PC-3 (cell line): Measurements from ENCODE around the gene NHSL1. TPM values are rescaled to one million over a fixed set of nuclear protein-coding genes. Genes with fewer than 3 reads are reported as not detected.

Source experiments
- ATAC-seq: fragments of 200-7000 bp; cut with Tn5 transposase; 2 replicates; pipeline ENCODE4 v1.9.1; 2020; ENCODE audit warnings: mild to moderate bottlenecking, moderate library complexity
- BruUV-seq: library from RNA; stranded (reverse); fragments of 400-500 nt; replicated peaks from 2 replicates; lab custom pipeline; 2021; lab: Mats Ljungman, UMichigan
- CTCF ChIA-PET: fragments of 300-600 bp; sonication (Branson Sonifier 250); formaldehyde crosslinking; loops from one replicate; lab custom pipeline; 2022; ENCODE audit warnings: antibody characterized with exemption; lab: Charles Lee
- POLR2A ChIA-PET: fragments of 300-600 bp; sonication (Branson Sonifier 250); formaldehyde crosslinking; loops from one replicate; lab custom pipeline; 2022; ENCODE audit warnings: antibody characterized with exemption; ENCODE audit not compliant: unreplicated experiment; lab: Charles Lee
- DNase-seq: peaks from one replicate; pipeline ENCODE4 v3.0.0-alpha.2; 2015
- H2AFZ ChIP-seq: fragments of 300-600 bp; sonication (generic); 2 replicates; pipeline ENCODE4 v1.6.0; 2016; ENCODE audit warnings: antibody characterized with exemption, low read length
- H3F3A ChIP-seq: fragments of 300-600 bp; sonication (generic); one replicate; pipeline ENCODE4 v1.6.0; 2017; ENCODE audit warnings: antibody characterized with exemption, low read length, control low read depth, mild to moderate bottlenecking; ENCODE audit not compliant: unreplicated experiment
- H3K27ac ChIP-seq: fragments of 300-600 bp; sonication (generic); 2 replicates; pipeline ENCODE4 v1.5.1; 2016; ENCODE audit warnings: mild to moderate bottlenecking, low read length
- H3K27me3 ChIP-seq: fragments of 300-600 bp; sonication (generic); 2 replicates; pipeline ENCODE4 v1.6.1; 2016; ENCODE audit warnings: low read length, mixed read lengths
- H3K36me3 ChIP-seq: fragments of 300-600 bp; sonication (generic); 2 replicates; pipeline ENCODE4 v1.6.1; 2016; ENCODE audit warnings: low read depth, mixed run types, low read length, mixed read lengths
- H3K4me1 ChIP-seq: fragments of 300-600 bp; sonication (generic); 2 replicates; pipeline ENCODE4 v1.5.1; 2016; ENCODE audit warnings: low read length; ENCODE audit not compliant: insufficient read depth
- H3K4me2 ChIP-seq: fragments of 300-600 bp; sonication (generic); 2 replicates; pipeline ENCODE4 v1.6.0; 2016; ENCODE audit warnings: low read length
- H3K4me3 ChIP-seq: fragments of 300-600 bp; sonication (generic); 2 replicates; pipeline ENCODE4 v1.5.1; 2016; ENCODE audit warnings: mild to moderate bottlenecking, low read length, mixed read lengths
- H3K79me2 ChIP-seq: fragments of 300-600 bp; sonication (generic); 2 replicates; pipeline ENCODE4 v1.6.1; 2017; ENCODE audit warnings: low read length, mixed read lengths
- H3K9ac ChIP-seq: fragments of 300-600 bp; sonication (generic); 2 replicates; pipeline ENCODE4 v1.6.0; 2016; ENCODE audit warnings: mild to moderate bottlenecking, low read length
- H3K9me2 ChIP-seq: fragments of 300-600 bp; sonication (generic); replicated peaks from 2 replicates; pipeline ENCODE4 v1.6.1; 2016; ENCODE audit warnings: mixed run types, low read length, mixed read lengths
- H3K9me3 ChIP-seq: fragments of 300-600 bp; sonication (generic); 2 replicates; pipeline ENCODE4 v1.6.1; 2016; ENCODE audit warnings: low read length, mixed read lengths
- H4K20me1 ChIP-seq: fragments of 300-600 bp; sonication (generic); 2 replicates; pipeline ENCODE4 v1.6.1; 2016; ENCODE audit warnings: low read length, mixed read lengths
- EZH2 ChIP-seq: fragments of 300-600 bp; sonication (generic); IDR thresholded peaks from one replicate; pipeline ENCODE4 v1.6.1; 2017; ENCODE audit warnings: antibody characterized with exemption, mild to moderate bottlenecking, low read length; ENCODE audit not compliant: unreplicated experiment
- EZH2phosphoT487 ChIP-seq: fragments of 300-600 bp; sonication (generic); IDR thresholded peaks from 2 replicates; pipeline ENCODE4 v1.6.1; 2018; ENCODE audit warnings: mild to moderate bottlenecking, antibody characterized with exemption, low read length, borderline replicate concordance
- intact Hi-C: fragments of 100-400 bp; cut with micrococcal nuclease; formaldehyde crosslinking; loops from 2 replicates; pipeline ENCODE4 v1.9.0; 2023
- total RNA-seq: library from RNA; depleted of rRNA; stranded (reverse); fragments of >200 nt; gene quantifications from 2 replicates; pipeline ENCODE4 v1.2.3, GENCODE V29; 2014
- TF ChIP-seq, protein P1 (sequence below): fragments of 300-600 bp; sonication (generic); conservative IDR thresholded peaks from 2 replicates; pipeline ENCODE4 v1.5.1; 2017; ENCODE audit warnings: antibody characterized with exemption, low read depth, mild to moderate bottlenecking, low read length

The NHSL1 gene
- total RNA-seq, 1 experiment from 2014 or later = 4.8 TPM

GRCh38 chr6:138441965-138442364, 57.3 kb downstream of the NHSL1 start:
- TF ChIP-seq EZH2phosphoT487 = no peak
- no peaks in the 10 kb centered on the region for H3K4me1 ChIP-seq
- no peaks in the 10 kb centered on the region for H3K79me2 ChIP-seq
- DNase-seq (no peak), ATAC-seq (no peak)
- H3F3A ChIP-seq = no peaks in the 10 kb centered on the region
- no peaks in the 10 kb centered on the region for H4K20me1 ChIP-seq
- H3K27ac ChIP-seq = no peak overlapping the region
- H2AFZ ChIP-seq = no peak overlapping the region
- H3K4me2 ChIP-seq = no peak overlapping the region
- no peaks in the 10 kb centered on the region for H3K27me3 ChIP-seq
- no peaks in the 10 kb centered on the region for H3K9me2 ChIP-seq
- ChIA-PET CTCF (no interaction called here), POLR2A (no interaction called here)
- H3K4me3 ChIP-seq = no peak overlapping the region
- no peaks in the 10 kb centered on the region for H3K9me3 ChIP-seq
- no peaks in the 10 kb centered on the region for H3K36me3 ChIP-seq
- intact Hi-C loops = no loop called here
- no peak overlapping the region for H3K9ac ChIP-seq
- BruUV-seq = no TSS peak

DNA sequence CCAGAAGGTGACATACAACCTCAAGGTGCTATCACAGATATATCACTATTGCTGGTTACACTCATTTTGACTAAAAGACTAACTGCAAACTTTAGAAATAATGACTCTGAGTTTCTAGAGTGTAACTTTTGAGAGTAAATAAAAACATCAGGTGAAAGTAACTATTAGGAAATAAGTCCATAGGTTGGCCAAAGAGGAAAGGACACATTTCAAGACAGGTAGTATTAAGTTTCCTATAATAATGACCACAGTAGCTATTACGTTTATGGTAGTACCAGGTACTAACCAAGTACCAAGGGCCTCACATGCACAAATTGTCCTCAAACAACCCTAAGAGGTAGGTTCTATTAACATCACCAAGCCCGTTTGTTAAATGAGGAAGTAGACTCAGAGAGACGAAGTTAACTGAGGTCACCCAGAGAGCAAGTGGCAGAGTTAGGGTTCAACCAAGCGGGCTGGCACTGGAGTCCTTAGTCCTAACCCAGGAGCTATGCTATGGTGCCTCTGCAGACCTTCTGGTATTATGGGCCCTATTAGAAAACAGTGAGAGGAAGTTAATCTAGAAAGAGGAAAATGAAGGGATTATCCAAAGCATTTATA, 58.4 kb downstream of the NHSL1 start:
- CTCF ChIA-PET = no interaction called here

DNA sequence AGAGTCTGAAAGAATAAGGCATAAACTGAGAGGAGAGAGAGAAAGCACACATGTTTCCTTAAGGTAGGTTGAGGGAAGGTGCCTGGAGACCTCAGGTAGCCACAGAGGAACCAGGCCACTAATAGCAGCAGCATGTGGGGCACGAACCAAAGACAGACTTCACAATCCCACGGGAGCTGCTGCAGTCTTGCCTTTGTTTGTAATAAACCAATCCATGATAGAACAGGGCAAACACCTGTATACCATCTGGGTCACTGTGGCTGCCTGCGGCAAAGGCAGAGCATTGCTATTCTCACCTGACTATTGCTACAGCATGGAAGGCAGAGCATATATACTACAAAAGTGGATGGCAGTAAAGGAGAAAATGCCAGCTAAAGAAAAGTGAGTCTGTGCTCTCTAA, 59.0 kb downstream of the NHSL1 start:
- H3K9me2 ChIP-seq = no peaks in the 10 kb centered on the region
- H3F3A ChIP-seq = no peaks in the 10 kb centered on the region
- ATAC-seq (no peak), DNase-seq (no peak)
- no peaks in the 10 kb centered on the region for H3K36me3 ChIP-seq
- no peaks in the 10 kb centered on the region for H4K20me1 ChIP-seq
- H3K9ac ChIP-seq = no peak overlapping the region
- TF ChIP-seq, protein P1, sequence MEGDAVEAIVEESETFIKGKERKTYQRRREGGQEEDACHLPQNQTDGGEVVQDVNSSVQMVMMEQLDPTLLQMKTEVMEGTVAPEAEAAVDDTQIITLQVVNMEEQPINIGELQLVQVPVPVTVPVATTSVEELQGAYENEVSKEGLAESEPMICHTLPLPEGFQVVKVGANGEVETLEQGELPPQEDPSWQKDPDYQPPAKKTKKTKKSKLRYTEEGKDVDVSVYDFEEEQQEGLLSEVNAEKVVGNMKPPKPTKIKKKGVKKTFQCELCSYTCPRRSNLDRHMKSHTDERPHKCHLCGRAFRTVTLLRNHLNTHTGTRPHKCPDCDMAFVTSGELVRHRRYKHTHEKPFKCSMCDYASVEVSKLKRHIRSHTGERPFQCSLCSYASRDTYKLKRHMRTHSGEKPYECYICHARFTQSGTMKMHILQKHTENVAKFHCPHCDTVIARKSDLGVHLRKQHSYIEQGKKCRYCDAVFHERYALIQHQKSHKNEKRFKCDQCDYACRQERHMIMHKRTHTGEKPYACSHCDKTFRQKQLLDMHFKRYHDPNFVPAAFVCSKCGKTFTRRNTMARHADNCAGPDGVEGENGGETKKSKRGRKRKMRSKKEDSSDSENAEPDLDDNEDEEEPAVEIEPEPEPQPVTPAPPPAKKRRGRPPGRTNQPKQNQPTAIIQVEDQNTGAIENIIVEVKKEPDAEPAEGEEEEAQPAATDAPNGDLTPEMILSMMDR = no peak
- TF ChIP-seq EZH2phosphoT487 (no peak), EZH2 (no peak)
- H2AFZ ChIP-seq = no peak overlapping the region
- POLR2A ChIA-PET = no interaction called here
- CTCF ChIA-PET = no interaction called here
- H3K27me3 ChIP-seq = no peaks in the 10 kb centered on the region
- no peaks in the 10 kb centered on the region for H3K79me2 ChIP-seq
- no peaks in the 10 kb centered on the region for H3K9me3 ChIP-seq
- intact Hi-C loops = no loop called here
- H3K4me2 ChIP-seq = no peak overlapping the region
- H3K27ac ChIP-seq = no peak overlapping the region
- no TSS peak for BruUV-seq
- H3K4me3 ChIP-seq = no peak overlapping the region
- no peaks in the 10 kb centered on the region for H3K4me1 ChIP-seq

More for the DNA sequence above, 58.4 kb downstream of the NHSL1 start:
- Histone ChIP-seq H3K27me3 (no peaks in the 10 kb centered on the region), H3K4me1 (no peaks in the 10 kb centered on the region), H2AFZ (no peak overlapping the region), H3F3A (no peaks in the 10 kb centered on the region), H3K4me3 (no peak overlapping the region), H3K9ac (no peak overlapping the region), H3K36me3 (no peaks in the 10 kb centered on the region), H3K27ac (no peak overlapping the region), H3K9me3 (no peaks in the 10 kb centered on the region), H3K9me2 (no peaks in the 10 kb centered on the region), H3K79me2 (no peaks in the 10 kb centered on the region), H4K20me1 (no peaks in the 10 kb centered on the region), H3K4me2 (no peak overlapping the region)
- TF ChIP-seq EZH2 (no peak), EZH2phosphoT487 (no peak)
- TF ChIP-seq, protein P1 = no peak
- intact Hi-C loops = no loop called here
- no TSS peak for BruUV-seq
- ATAC-seq = no peak
- POLR2A ChIA-PET = no interaction called here
- DNase-seq = no peak
